ENCODE measurements around the gene KAZN. TPM values are rescaled to one million over a fixed set of nuclear protein-coding genes. Genes with fewer than 3 reads are reported as not detected.

The KAZN gene
- total RNA-seq, 1 donor from 2014 or later: 21.2 TPM

DNA sequence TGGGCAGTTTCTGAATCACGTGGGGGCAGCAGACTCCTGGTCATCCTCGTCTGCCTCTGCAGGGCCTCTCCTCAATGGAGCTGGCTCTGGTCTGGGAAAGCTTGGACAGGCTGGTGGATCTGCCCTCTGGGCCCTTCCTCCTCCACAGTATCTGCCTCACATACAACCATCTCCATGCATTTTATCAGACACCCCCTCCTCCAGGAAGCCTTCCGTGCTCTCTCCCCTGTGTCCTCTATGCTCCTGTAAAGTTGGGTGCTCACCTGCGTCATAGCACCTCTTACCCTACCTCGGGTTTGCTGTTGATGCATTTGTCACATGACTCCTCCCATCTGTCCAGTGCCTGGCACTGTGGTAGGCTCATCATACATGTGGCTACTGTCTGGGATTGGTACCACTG, 459.3 kb downstream of the KAZN start:
- no peaks in the 10 kb centered on the region for H3K4me1 ChIP-seq
- no peak for DNase-seq
- H3K36me3 ChIP-seq: peaks cover 54% of the 10 kb centered on the region
- no peak for ATAC-seq
- no peak overlapping the region for H3K4me3 ChIP-seq
- H3K27ac ChIP-seq: no peak overlapping the region
- H3K27me3 ChIP-seq (ENCODE audit: low read depth): no peaks in the 10 kb centered on the region
- TF ChIP-seq, protein P1, sequence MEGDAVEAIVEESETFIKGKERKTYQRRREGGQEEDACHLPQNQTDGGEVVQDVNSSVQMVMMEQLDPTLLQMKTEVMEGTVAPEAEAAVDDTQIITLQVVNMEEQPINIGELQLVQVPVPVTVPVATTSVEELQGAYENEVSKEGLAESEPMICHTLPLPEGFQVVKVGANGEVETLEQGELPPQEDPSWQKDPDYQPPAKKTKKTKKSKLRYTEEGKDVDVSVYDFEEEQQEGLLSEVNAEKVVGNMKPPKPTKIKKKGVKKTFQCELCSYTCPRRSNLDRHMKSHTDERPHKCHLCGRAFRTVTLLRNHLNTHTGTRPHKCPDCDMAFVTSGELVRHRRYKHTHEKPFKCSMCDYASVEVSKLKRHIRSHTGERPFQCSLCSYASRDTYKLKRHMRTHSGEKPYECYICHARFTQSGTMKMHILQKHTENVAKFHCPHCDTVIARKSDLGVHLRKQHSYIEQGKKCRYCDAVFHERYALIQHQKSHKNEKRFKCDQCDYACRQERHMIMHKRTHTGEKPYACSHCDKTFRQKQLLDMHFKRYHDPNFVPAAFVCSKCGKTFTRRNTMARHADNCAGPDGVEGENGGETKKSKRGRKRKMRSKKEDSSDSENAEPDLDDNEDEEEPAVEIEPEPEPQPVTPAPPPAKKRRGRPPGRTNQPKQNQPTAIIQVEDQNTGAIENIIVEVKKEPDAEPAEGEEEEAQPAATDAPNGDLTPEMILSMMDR (IDR thresholded peaks at IDR 0.05): no peak
- no peaks in the 10 kb centered on the region for H3K9me3 ChIP-seq
- intact Hi-C loops (cut with DNase I): no loop called here

DNA sequence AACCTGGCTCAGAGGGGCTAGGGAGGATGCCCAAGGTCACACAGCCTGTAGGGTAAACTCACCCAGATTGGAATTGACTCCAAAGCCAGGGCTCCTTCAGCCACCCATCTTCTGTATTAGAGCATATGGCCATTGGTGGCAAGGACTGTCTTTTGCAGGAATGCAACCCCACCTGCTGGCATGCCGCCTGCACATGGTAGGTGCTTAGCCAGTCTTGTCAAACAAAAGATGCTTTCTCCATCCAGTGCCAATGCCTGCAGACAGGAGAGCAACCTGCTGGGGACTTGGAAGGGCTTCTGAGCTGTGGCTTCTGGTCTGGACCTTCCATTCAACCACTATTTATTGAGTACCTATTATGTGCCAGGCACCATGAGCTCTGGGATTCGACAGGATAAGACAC, 459.8 kb downstream of the KAZN start:
- no peak overlapping the region for H3K4me3 ChIP-seq
- H3K9me3 ChIP-seq: no peaks in the 10 kb centered on the region
- H3K27ac ChIP-seq: no peak overlapping the region
- DNase-seq: no peak
- peaks cover 58% of the 10 kb centered on the region for H3K36me3 ChIP-seq
- no peaks in the 10 kb centered on the region for H3K4me1 ChIP-seq
- TF ChIP-seq, protein P1 (IDR thresholded peaks at IDR 0.05): no peak
- no peak for ATAC-seq
- intact Hi-C loops (cut with DNase I): no loop called here
- no peaks in the 10 kb centered on the region for H3K27me3 ChIP-seq (ENCODE audit: low read depth)

DNA sequence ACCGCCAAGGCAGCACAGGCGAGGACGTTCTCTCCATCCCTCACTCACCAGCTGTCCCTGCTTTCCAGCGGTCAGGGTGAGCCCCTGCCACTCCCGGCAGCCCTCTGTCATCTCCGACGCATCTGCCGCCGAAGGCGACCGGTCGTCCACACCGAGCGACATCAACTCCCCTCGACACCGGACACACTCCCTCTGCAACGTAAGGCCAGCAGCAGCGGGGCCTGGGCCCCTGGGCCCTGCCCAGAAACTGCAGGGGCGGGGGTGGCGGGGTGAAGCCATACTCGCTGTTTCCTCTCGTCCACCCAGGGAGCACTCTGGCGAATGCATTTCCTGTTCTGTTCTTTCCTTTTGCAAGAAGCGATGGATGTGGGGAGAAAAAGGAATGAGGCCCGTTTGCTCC, 461.6 kb downstream of the KAZN start:
- TF ChIP-seq, protein P1 (IDR thresholded peaks at IDR 0.05): no peak
- no peak overlapping the region for H3K4me3 ChIP-seq
- DNase-seq (no peak), ATAC-seq (no peak)
- H3K27me3 ChIP-seq (ENCODE audit: low read depth): no peaks in the 10 kb centered on the region
- H3K4me1 ChIP-seq: no peaks in the 10 kb centered on the region
- H3K36me3 ChIP-seq: peaks cover 68% of the 10 kb centered on the region
- intact Hi-C loops (cut with DNase I): no loop called here
- no peak overlapping the region for H3K27ac ChIP-seq
- H3K9me3 ChIP-seq: no peaks in the 10 kb centered on the region

DNA sequence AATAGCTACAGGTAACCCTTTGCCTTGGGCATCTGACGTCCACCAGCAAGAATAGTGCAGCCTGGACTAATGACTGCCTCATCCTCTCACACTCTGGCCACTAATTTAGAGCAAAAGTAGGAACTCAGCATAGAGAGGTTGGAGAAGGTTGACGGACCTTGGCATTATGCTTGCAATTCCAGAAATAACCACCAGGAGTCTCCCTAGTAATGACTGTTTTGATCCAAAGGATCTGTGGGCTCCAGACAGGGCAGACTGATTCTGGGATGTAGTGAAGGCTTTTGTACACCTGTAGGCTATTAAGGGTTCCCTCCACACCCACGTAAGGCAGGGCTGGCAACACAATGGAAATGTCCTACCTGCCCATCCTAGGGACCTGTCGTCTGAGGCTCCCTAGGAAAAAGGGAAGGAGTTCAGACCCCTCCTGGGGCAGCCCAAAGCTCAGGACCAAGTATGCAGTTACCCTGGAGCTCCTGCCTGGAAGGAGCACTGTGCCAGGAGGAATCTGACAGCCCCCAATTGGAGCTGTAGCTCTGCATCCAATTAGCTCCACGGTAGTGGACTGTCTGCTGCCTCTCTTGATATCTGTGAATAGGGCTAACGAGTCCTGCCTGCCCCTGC, 464.1 kb downstream of the KAZN start:
- Histone ChIP-seq H3K36me3 (peaks cover 66% of the 10 kb centered on the region), H3K4me3 (no peak overlapping the region), H3K27ac (no peak overlapping the region), H3K27me3 (ENCODE audit: low read depth) (no peaks in the 10 kb centered on the region), H3K9me3 (no peaks in the 10 kb centered on the region), H3K4me1 (no peaks in the 10 kb centered on the region)
- intact Hi-C loops (cut with DNase I): no loop called here
- TF ChIP-seq, protein P1 (IDR thresholded peaks at IDR 0.05): peak; percentile 52
- DNase-seq (no peak), ATAC-seq (no peak)

DNA sequence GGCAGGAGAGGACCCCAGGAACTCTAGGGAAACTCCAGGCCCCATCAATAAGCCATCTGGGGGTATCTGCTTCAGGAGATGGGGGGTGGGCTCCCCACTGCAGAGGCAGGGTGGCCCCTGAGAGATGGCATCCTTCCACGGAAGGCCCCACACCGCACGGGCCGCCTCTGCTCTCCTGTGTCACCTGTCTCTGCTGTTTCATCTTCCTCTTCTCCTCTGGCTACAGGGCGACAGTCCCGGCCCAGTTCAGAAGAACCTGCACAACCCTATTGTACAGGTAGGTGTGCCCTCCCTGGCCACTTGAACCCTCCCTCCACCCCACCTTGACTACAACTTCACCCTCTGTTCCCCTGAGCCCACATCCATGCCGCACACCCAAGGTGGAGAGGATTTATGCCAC, 464.9 kb downstream of the KAZN start:
- no peak overlapping the region for H3K4me3 ChIP-seq
- peaks cover 58% of the 10 kb centered on the region for H3K36me3 ChIP-seq
- ATAC-seq (no peak), DNase-seq (no peak)
- no peak overlapping the region for H3K27ac ChIP-seq
- no peaks in the 10 kb centered on the region for H3K9me3 ChIP-seq
- intact Hi-C loops (cut with DNase I): no loop called here
- TF ChIP-seq, protein P1 (IDR thresholded peaks at IDR 0.05): no peak
- no peaks in the 10 kb centered on the region for H3K27me3 ChIP-seq (ENCODE audit: low read depth)
- no peaks in the 10 kb centered on the region for H3K4me1 ChIP-seq
